Activated T-helper 2 cell treated with anti-CD3 and anti-CD28 coated beads, Interferon-gamma antibody, Interleukin-2, Interleukin-4, amounts not matched to agents 10 μg/mL and 5 μg/mL and 100 μg/mL, durations not matched to agents 14 hours and 24 hours and 36 hours (primary cell): Measurements from ENCODE around the gene FAM210B. TPM values are rescaled to one million over a fixed set of nuclear protein-coding genes. Genes with fewer than 3 reads are reported as not detected.
"Not testable (repeated sequence)": the region's sequence is repeated elsewhere in the genome, so short reads cannot be mapped to it uniquely, and the experiment has no call there.

Experiments used
- DNase-seq: peaks from one replicate; pipeline ENCODE4 v3.0.0; 2021; ENCODE audit warnings: low spot score
- H3K27ac Mint-ChIP-seq: one replicate; pipeline ENCODE4 v1.8.0; 2021; ENCODE audit warnings: mixed read lengths
- H3K27me3 Mint-ChIP-seq: one replicate; pipeline ENCODE4 v1.8.0; 2021; ENCODE audit warnings: low read depth, mixed read lengths
- H3K36me3 Mint-ChIP-seq: one replicate; pipeline ENCODE4 v1.8.0; 2021; ENCODE audit warnings: low read depth, mixed read lengths
- H3K4me1 Mint-ChIP-seq: one replicate; pipeline ENCODE4 v1.8.0; 2021; ENCODE audit warnings: low read depth, mixed read lengths
- H3K4me3 Mint-ChIP-seq: one replicate; pipeline ENCODE4 v1.8.0; 2021; ENCODE audit warnings: low read depth, mild to moderate bottlenecking, moderate library complexity, mixed read lengths
- H3K9me3 Mint-ChIP-seq: one replicate; pipeline ENCODE4 v1.8.0; 2021; ENCODE audit warnings: mixed read lengths
- intact Hi-C: fragments of 100-400 bp; cut with micrococcal nuclease; formaldehyde crosslinking; loops from one replicate; pipeline ENCODE4 v1.15.1; 2023
- total RNA-seq: library from RNA; stranded (reverse); gene quantifications from 2 replicates; pipeline ENCODE4 v1.2.3, GENCODE V29; 2022

The FAM210B gene
- total RNA-seq, 1 donor from 2014 or later, result 9.2 TPM

- Mint-ChIP-seq H3K4me3 (no peak overlapping the region), H3K36me3 (peaks cover 79% of the 10 kb centered on the region), H3K4me1 (peaks cover 20% of the 10 kb centered on the region)
These were observed 48.1 kb downstream of the FAM210B start for GRCh38 chr20:56406910-56407309.

DNA sequence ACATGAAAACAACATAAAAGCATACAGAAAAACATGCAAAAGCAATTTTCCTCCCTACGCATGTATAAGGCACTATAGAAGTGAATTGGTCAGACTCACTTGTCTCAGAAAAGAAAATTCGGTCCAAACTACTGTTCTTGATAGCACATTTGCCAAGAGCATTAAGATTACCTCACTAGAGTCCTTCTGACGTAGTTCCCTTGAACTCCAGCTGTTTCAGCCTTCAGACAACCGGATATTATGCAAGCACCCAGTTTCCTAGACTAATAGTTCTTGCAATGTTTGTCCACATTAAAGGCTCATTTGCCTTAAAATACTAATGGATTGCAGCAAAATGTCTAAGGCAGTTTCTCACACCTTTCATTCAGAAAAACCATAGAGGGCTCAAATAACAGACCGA is 50.7 kb downstream of the FAM210B start:
- H3K9me3 Mint-ChIP-seq, result peaks cover 9% of the 10 kb centered on the region
- intact Hi-C loops, result no loop called here
- no peaks in the 10 kb centered on the region for H3K27me3 Mint-ChIP-seq
- H3K27ac Mint-ChIP-seq, result no peak overlapping the region
- no peak for DNase-seq
- peaks cover 35% of the 10 kb centered on the region for H3K4me1 Mint-ChIP-seq
- H3K4me3 Mint-ChIP-seq, result no peak overlapping the region
- H3K36me3 Mint-ChIP-seq, result peaks cover 81% of the 10 kb centered on the region

More at GRCh38 chr20:56406910-56407309, 48.1 kb downstream of the FAM210B start:
- H3K27me3 Mint-ChIP-seq, result no peaks in the 10 kb centered on the region
- DNase-seq, result no peak
- intact Hi-C loops, result no loop called here
- H3K9me3 Mint-ChIP-seq, result no peaks in the 10 kb centered on the region
- no peak overlapping the region for H3K27ac Mint-ChIP-seq

- peaks cover 37% of the 10 kb centered on the region for H3K4me1 Mint-ChIP-seq
- intact Hi-C loops, result no loop called here
These were observed 51.2 kb downstream of the FAM210B start for GRCh38 chr20:56409956-56410355.

GRCh38 chr20:56411287-56411686 is 52.5 kb downstream of the FAM210B start:
- Mint-ChIP-seq H3K36me3 (peaks cover 69% of the 10 kb centered on the region), H3K4me1 (peaks cover 38% of the 10 kb centered on the region), H3K27ac (peak overlapping the region; percentile 92), H3K4me3 (peak overlapping the region; percentile 83)
- intact Hi-C loops, H3K27me3 Mint-ChIP-seq, DNase-seq, H3K9me3 Mint-ChIP-seq: not testable (repeated sequence)

More at GRCh38 chr20:56409956-56410355, 51.2 kb downstream of the FAM210B start:
- H3K36me3 Mint-ChIP-seq, result peaks cover 80% of the 10 kb centered on the region
- H3K27me3 Mint-ChIP-seq, result no peaks in the 10 kb centered on the region
- no peak overlapping the region for H3K27ac Mint-ChIP-seq
- DNase-seq, result no peak
- peaks cover 9% of the 10 kb centered on the region for H3K9me3 Mint-ChIP-seq
- no peak overlapping the region for H3K4me3 Mint-ChIP-seq

DNA sequence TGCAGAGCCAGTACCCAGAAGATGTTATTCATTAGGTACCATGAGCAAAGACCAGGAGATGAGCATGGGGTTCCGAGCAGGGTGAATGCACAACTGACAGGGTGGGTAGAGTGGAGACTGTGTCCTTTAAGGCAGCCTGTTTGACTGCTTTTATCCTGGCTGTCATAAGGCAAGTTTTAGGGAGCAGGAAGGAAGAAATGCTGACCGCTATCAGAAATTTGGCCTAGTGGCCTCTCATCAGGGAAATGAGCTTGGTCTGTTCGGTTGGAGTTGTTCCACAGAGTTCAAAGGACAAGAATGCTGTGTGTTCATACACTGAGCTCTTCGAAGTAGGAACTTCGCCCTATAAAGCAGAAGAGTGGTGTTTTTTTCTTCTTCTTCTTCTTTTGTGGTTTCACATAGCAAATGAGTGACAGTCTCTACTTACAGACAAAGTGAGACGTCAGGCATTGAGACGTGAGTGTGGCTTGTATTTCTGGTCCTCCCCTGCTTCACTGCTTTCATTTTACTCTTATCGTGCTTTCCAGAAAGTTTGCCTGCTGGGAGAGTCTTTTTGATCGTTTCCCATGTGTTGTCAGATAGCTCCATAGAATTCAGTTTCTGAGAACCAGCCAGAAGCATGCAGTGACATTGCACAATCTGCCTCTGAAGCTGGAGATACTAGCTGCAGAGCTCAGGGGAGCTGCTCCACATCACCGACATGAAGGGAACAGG is 53.1 kb downstream of the FAM210B start, which contains the start of gene CASS4:
Gene CASS4, plus strand, starts transcription at position 502 of the 714 bp plus-strand sequence. Its CDS starts 199 bp downstream, at position 701.
- peaks cover 9% of the 10 kb centered on the region for H3K9me3 Mint-ChIP-seq
- intact Hi-C loops, result no loop called here
- DNase-seq, result no peak
- peaks cover 44% of the 10 kb centered on the region for H3K4me1 Mint-ChIP-seq
- peak within 1 kb of the TSS; percentile 92 for H3K27ac Mint-ChIP-seq
- H3K4me3 Mint-ChIP-seq, result peak within 1 kb of the TSS; percentile 83
- H3K36me3 Mint-ChIP-seq, result peaks cover 64% of the 10 kb centered on the region
- H3K27me3 Mint-ChIP-seq, result no peaks in the 10 kb centered on the region

DNA sequence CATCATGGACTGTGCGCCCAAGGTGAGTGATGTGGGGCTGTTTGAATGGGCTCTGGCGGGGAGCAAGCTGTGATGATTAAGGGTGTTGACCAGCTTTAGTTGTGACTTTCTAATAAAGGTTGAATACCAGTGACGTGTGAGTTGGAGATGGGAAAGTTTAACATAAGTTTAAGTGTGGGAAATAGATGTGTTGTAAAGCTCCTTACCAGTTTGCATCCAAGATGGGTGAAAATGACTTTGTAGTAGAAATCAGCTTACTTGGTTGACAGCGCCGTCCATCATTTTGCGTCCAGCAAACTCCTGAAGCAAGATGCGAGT is 53.7 kb downstream of the FAM210B start:
- DNase-seq, result no peak
- Mint-ChIP-seq H3K4me1 (peaks cover 48% of the 10 kb centered on the region), H3K4me3 (peak overlapping the region; percentile 83), H3K27me3 (no peaks in the 10 kb centered on the region), H3K27ac (peak overlapping the region; percentile 92), H3K36me3 (peaks cover 64% of the 10 kb centered on the region), H3K9me3 (peaks cover 9% of the 10 kb centered on the region)
- intact Hi-C loops, result no loop called here

DNA sequence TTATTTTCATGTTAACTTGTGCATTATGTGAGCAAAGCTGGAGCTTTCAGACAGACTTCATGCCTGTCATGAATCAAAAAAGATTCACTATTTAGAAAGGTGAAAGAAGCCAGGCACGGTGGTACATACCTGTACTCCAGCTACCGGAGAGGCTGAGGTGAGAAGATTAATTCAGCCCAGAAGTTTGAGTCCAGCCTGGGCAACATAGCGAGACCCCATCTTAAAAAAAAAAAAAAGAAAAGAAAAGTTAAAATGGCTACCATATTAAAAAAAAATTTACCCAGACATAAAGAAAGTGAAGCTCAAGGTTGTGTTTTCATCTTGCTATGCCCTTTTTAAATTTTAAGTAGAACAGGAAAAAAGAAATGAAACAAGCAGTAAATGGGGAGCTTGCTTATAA is 54.2 kb downstream of the FAM210B start:
- Mint-ChIP-seq H3K27ac (peak overlapping the region; percentile 92), H3K9me3 (peaks cover 9% of the 10 kb centered on the region), H3K27me3 (no peaks in the 10 kb centered on the region), H3K4me3 (peak overlapping the region; percentile 83), H3K4me1 (peaks cover 51% of the 10 kb centered on the region), H3K36me3 (peaks cover 64% of the 10 kb centered on the region)
- intact Hi-C loops, result no loop called here
- DNase-seq, result no peak

DNA sequence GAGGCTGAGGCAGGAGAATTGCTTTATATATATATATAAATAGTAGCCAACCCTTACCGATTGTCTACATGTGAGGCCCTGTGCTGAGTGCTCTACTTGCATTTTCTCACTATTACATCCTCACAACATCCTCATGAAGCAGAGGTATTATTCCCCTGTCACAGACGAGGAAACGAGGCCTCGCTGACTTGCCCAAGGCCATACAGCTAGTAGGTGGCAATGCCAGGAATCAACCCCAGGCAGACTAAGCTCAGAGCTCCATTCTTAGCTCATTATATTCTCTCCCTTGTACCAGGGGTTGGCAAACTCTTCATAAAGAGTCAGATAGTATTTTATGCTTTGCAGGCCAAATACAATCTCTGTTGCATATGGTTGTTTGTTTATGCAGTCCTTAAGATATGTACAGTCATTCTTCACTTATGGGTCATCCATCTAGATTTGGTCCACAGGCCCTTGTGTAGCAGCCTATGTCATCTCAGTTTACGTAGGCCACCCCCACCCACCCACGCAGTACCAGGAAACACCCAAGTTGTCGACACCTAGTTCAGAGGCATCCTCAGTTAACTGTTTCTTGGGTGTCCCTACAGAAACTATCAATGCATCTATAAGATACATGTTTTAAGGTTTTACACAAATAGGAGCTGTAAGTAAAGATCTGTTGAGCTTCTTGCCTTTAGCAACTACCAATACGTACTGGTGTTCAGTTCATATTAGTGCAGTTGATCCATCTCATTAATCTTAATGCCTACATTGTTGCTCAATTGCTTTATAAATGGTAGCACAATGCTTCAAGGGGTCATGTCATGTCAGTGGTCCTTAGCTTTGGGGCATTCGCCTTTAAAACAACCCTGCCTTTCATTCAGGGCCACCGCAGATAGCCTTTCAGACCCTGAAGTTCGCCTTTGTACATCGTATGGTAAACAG is 56.3 kb downstream of the FAM210B start:
- Mint-ChIP-seq H3K27me3 (no peaks in the 10 kb centered on the region), H3K36me3 (peaks cover 61% of the 10 kb centered on the region), H3K27ac (peak overlapping the region; percentile 90), H3K9me3 (peaks cover 9% of the 10 kb centered on the region), H3K4me3 (peak overlapping the region; percentile 48), H3K4me1 (peaks cover 60% of the 10 kb centered on the region)
- intact Hi-C loops, result loop anchor here (1.0 to 2.0 kb wide), 3 partner anchors 14 to 53 kb away; partner anchors contain the start of genes AURKA, CSTF1 and RTF2
- DNase-seq, result no peak

- DNase-seq, result no peak
- Mint-ChIP-seq H3K27me3 (no peaks in the 10 kb centered on the region), H3K9me3 (peaks cover 6% of the 10 kb centered on the region), H3K4me1 (peaks cover 62% of the 10 kb centered on the region), H3K27ac (peak overlapping the region; percentile 47), H3K4me3 (no peak overlapping the region), H3K36me3 (peaks cover 58% of the 10 kb centered on the region)
- intact Hi-C loops, result no loop called here
These were observed 58.6 kb downstream of the FAM210B start for GRCh38 chr20:56417402-56417801.

DNA sequence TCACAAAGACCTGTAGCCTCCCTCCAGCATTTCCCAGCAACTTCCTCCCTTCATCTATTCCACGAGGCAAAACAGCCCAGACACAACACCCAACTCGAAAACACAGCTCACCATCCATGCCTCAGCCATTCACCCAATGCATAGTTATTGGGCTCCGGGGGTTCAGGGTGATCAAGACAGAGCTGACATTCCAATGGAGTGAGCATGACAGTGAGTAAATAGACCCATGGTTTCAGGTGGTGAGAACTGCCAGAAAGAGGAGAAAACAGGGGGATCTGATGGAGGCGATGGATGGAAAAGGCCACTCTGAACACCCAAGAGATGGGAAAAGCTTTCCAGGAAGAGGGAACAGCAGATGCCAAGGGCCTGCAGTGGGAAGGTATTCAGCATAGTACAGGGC is 59.1 kb downstream of the FAM210B start:
- Mint-ChIP-seq H3K36me3 (peaks cover 56% of the 10 kb centered on the region), H3K27ac (peak overlapping the region; percentile 95), H3K4me1 (peaks cover 63% of the 10 kb centered on the region), H3K27me3 (no peaks in the 10 kb centered on the region), H3K9me3 (peaks cover 4% of the 10 kb centered on the region), H3K4me3 (peak overlapping the region; percentile 28)
- DNase-seq, result no peak
- intact Hi-C loops, result loop anchor here (1.0 kb wide), 1 partner anchor 22 kb away; no protein-coding TSS in a partner anchor
